ENCODE data around the gene ADARB2.

ADARB2 gene

DNA sequence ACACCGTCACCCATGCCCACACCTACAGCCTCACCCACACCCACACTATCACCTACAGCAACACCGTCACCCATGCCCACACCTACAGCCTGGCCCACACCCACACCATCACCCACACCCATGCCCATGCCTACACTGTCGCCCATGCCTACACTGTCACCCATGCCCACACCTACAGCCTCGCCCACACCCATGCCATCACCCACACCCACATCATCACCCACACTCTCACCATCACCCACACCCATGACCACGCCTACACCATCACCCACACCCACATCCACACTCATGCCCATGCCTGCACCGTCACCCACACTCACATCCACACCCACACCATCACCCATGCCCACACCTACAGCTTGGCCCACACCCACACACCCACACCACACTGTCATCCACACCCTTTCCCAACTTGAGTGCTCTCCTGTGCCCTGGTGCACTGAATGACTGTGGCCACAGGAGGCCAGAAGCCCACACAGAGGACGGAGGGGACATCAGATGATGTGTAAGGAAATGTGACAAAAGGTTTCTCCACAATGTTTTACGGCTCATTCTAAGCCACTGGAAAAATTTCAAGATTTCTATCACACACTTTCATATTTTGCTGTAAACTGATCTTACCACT, 527.9 kb downstream of the ADARB2 start:
- DNase-seq, result no peak

DNA sequence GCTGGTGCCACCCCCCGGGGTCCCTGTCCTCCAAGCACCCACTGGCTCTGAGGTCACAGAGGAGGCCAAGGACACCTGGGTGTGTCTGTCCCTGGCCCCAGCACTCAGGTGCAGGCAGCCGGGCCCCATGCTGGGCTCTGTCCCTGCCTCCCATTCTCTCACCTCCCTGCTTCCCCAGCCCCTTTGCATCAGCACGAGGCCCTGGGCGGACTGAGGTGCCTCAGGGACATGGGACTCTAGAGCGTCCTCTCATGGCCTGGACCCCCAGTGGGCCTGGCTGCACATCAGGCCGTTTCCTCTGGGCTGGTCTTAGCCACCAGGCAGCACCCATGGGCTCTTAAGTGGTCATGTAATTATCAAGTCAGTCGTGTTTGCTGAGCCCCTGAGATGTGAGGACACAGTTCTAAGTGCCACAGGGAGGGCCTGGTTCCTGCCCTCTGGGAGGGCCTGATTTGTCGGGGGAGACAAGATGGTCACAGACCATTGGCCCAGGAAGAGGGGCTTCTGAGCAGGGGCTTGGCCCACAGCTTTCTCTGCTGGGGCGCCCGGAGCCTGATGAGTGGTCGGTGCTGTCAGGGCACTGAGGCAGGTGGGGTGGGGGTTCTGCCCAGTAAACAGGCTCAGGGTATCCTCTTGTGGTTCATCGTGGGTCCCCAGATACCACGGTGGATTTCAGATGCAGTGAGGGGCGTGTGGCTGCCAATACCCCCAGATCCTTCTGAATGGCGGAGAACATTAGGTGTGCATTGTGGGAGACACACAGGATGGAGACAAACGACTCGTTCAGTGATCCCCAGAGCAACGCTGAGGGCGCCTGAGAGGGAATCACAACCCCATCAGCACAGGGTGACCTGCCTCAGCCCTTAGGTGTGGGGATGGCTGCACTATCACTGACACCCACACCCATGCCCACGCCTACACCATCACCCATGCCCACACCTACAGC, 528.7 kb downstream of the ADARB2 start:
- DNase-seq, result no peak

DNA sequence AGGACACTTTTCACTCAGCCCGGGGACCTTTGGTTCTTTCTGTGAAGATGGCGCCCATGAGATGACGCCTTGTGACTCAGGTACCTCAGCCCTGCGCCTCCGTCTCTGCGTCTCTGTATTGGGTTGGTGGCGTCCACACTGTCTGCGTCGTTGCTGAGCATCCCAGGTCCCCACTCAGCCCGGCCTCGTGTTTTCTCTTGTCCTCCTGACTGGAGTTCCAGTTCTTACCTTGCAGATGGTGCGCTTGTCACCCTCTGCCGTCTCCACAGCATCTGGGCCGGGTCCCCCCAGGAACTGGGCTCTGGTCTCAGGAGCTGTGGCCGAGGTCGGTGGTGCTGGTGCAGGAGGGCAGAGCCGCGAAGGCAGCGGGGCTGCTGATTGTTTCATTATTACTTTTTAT, 530.7 kb downstream of the ADARB2 start:
- DNase-seq, result no peak

DNA sequence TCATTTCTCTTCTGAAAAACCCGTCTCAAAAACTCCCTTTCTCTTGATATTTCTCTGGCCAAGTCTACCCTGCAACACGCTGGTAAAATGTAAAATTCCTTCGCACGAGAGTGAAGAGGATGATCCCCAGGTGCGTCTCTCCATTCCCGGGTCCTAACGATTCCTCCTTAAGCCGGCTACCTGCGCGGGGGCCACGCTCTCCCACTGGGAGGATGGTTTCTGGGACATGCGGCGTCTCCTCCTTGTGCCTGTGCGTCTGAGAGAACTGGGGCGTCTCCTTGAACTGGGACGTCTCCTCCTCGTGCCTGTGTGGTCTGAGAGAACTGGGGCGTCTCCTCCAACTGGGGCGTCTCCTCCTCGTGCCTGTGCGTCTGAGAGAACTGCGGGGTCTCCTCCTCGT, 531.2 kb downstream of the ADARB2 start:
- DNase-seq, result no peak

DNA sequence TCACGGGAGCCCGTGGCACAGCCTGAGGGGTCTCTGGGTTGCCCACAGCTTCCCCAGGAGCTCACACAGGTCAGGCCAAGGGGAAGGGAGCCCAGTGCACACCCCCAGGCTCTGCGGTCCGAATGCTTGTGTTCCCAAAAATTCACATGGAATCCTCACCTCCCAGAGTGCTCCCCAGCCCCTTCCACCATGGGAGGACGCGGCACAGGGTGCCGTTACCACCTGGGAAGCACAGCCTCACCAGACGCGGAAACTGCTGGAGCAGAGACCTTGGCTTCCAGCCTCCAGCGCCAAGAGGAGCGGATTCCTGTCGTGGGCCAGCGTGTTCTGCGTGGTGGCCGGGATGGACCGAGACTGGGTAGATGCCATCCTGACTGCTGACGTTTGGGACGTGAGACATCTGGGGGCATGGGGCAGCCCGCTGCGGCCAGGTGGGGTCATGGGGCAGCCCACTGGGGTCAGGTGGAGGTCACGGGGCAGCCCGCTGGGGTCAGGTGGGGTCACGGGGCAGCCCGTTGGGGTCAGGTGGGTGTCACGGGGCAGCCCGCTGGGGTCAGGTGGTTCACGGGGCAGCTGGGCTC, 531.8 kb downstream of the ADARB2 start:
- no peak for DNase-seq

DNA sequence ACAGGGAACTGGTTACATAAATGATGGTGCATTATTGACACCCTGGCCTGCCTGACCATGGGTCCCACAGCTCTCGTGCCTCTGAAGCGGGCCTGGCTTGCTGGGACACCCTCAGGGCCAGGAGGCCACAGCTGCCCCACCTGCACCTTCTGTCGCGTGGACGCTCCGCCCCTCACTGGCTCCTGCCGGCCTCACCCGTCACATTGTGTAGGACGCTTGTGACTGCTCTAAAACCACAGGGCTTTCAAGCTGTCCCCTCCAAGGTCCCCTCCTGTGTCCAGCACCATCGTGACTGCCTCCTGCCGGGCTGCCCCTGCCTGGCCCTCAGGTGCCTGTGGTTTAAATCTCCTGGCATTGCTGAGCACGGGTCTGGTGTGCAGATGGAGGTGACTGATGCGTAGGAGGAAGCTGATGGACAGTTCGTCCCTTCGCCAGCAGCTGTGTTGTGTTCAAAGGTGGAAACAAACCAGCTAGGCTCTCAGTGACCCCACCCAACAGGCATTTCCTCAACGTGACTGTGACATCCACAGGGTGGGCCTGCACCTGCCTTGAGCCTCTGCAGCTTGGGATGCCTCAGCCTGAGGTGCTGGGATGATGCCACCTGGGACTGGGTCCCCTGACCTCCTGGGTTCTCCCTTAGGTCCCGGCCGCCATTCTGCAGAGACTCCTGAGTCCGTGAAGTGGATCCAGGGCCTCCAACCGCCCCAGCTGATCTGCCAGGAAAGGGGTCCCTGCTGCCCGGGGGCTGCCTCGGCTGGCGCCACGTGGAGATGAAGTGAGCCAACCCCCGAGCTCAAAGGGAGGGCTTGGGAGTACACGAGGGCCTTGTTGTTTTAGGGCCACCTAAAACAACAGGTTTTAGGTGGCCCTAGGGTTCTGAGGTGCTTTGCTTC, 532.6 kb downstream of the ADARB2 start:
- no peak for DNase-seq

DNA sequence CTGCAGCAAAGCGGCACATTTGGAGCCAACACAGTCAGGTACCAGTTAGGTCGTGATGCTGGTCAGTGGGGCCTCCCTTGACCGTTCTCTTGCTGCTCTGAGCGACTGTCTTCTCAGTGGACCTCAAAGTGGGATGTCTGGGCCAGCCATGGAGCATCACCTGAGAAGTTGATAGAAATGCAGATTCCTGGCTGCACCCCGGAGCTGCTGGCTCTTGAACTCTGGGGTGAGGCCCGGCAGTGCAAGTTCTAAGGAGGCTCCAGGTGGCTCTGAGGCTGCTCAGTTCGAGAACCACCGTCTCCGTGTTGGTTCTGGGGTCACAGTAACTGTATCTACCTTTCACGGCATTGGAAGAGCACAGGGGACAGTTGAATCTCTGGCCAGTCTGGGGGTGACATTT, 533.6 kb downstream of the ADARB2 start:
- DNase-seq, result no peak

DNA sequence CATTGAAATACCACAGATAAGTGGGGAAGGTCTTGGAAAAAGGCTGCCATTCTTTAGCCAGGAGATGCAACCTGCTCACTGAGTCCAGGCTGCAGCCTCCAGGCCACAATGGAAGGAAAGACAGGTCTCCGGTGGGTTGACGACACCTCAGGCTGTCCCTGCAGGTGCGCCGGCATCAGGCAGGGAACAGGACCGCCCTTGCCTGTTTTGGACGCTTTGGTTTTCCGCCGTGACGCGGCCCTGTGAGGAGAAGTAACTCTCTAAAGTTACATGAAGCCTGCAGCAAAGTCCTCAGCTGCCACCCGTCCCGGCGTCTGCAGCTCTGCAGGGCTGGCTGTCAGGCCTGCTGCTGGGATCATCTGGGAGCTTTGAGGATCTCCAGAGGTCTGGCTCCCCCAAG, 534.1 kb downstream of the ADARB2 start:
- no peak for DNase-seq

DNA sequence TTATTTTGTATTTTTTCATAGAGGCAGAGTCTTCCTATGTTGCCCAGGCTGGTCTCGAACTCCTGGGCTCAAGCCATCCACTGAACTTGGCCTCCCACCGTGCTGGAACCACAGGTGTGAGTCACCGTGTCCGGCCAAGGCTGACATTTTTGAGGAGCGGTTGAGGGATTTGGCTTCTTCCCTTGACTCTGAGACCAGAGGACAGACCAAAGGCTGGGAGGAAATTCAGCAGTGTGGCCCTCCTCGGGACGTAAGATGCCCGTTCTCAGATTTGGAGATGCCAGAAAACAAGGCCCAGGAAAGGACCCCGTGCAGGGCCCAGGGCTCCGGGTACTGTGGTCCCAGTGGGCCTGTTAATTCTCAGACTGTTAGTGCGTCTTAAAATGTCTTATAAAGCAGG, 535.0 kb downstream of the ADARB2 start:
- no peak for DNase-seq

DNA sequence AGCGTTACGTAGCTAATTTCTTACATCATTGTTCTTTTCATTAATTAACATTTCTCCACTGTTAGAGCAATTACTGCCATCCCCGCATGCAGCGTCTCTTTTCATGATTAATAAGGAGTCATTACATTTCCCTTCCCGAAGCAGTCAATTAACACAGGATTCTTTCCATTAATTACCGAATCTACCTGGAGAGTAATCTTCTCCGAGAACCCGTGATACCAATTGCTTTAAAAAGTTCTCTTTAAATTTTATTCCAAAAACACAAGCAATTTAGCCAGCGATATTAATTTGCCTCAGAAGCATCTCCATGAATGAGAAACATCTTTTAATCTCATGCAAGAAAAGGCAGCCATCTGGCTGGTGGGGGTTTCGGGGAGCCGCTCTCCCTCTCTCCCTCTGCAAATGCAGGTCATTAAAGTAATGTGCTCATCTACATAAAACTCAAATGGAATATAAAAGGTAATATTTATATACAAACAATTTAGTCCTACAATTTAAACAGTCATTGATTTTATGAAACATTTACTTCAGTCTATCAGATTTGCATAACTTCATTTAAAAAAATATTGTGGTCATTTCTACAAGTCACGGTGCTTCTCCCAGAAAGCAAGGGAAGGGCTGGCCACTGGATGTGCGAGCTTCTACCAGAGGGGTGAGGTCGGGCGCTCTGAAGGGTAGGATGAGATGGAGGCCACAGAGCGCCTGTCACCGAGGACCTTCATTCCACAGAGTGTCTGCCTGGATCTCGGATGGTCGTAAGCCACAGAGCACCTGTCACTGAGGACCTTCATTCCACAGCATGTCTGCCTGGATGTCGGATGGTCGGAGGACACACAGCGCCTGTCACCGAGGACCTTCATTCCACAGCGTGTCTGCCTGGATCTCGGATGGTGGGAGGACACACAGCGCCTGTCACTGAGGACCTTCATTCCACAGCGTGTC, 536.2 kb downstream of the ADARB2 start:
- DNase-seq, result no peak

DNA sequence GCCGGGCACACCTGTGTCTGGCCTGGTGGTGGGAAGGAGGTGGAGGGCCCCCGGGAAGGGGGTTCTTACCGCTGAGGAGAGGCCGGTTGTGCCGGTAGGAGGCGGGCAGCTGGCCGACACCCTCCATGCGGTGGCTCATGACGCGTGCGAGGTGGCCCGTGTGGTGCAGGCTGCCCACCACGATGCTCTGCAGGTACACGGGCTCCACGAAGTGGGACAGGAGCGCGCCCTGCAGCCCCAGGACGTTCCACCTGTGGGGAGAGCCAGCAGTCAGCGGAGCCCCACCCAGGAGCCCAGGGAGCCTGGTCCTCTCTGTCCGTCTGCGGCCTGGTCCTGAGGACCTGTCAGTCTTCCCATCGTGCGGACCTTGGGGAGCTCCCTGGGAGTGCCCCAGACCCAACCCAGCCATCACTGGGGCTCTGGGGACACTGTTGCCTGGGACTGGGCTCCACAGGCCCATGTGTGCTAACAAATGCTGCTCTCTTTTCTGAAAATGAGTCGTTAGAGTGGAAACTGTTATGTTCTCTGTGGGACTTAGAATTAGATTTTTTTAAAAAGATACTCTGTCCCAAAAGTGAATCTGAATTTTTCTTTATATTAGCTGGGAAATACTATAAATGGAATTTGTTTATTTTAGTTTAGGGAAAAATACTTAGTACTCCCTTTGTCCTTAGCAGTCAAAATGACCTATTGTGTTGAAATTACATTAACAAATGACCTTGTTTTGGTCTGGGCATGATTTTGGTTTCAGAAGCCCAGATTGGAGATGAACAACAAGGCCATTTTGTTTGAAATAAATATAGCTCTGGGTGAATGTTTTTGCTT, 537.2 kb downstream of the ADARB2 start:
- DNase-seq, result no peak

DNA sequence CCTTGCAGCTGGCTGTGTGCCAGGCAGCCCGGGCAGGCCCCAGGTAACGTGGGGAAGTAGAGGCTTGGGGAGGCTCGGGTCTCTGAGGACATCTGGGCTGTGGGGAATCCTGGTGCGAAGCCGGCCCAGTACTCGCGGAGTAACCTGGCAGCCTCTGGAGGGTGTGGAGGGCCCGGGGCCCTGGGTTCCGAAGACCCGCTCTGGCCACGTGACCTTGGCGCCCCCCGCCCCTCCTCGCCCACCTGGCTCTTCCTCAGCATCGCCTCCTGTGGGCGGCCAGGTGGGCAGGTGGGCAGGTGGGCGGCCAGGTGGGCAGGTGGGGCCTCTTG, 538.0 kb downstream of the ADARB2 start:
- DNase-seq, result no peak

DNA sequence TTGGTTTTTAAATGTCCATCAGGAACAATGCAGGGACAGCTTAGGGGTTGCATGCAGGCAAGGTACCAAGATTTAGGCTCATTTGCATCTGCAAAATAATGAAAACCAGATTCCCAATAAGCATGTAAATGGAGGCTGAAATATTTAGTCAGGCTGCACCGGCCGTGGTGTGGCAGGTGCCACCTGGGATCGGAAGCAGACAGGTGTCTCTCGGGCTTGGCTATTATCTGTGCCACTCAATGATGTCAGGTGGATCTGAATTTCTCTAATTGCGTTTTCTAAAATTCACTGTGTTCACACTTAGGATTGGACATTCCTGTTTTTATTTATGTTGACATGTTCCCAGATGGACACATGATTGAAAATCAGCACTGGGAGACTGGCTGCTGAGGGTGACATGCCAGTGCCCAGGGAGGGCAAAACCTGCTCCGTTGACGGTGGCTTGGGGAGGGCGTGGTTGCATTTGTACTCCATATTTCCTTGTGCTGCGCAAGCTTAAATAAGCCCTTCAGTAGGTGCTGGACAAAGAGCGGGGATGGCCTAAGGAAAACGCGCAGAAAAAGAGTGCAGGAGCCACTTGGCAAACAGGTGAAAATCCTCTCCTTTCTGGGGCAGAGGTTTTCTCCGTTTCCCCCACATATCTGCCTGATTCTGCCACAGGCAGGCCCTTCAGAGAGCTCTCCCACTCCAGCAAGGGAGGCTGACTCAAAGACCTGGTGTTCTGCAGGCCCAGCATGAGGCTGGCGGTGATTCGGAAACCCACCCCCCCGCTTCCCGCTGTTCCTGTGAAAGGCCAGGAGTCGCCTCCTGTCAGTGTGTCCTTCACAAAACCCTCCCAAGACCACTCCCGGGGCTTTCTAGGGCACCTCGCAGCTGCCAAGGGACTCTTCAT, 538.6 kb downstream of the ADARB2 start:
- DNase-seq, result no peak

DNA sequence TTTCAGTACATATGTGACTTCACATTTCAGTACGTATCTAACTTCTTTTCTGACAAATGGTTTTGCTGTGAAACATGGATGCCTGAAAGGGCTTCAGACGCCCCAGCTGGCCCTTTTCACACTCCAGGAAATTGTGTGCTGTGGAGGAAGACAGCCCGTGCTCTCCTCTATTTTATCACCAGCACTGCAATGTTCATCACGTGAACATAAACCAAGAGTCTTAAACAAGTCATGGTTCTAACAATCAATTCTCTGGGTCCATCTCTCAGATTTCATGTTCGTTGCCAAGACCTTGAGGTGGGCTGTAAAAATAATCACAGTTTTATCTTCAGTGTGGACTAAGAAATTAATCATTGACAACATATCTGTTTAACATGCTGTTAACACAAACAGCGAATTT, 539.9 kb downstream of the ADARB2 start:
- DNase-seq, result no peak

DNA sequence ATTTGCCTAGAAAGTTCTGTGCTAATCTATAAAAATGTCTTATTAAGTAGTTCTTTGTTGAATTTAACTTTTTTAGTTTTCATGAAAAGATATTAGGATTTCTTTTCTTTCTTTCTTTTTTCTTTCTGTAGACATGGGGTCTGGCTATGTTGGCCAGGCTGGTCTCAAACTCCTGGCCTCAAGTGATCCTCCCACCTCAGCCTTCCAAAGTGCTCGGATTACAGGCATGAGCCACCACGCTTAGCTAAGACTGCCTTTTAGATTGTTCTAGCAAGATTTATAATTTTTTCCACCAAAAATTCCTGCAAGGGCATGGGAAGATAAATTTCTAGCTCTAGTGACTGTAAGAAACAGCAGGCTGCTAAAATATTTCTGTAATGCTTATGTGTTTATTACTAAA, 540.7 kb downstream of the ADARB2 start:
- DNase-seq, result no peak

DNA sequence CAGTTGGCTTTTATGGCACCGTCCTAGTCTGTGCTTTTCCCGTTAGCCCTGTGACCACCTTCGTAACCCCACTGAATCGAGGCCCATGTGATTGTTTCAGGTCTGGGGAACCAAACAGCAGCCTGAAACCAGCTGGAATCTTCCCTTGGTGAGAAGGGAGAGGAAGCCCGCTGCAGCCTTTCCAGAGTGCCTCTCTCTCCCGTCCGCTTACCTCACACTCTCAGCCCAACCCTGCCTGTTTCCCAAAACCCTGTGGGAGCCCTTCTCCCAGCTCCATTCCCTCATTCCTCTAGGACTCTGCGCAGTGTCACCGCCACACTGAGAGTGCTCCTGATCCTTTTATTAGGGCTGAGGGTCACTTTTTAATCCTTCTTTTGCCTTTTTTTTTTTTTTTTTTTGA, 541.5 kb downstream of the ADARB2 start:
- DNase-seq, result no peak

DNA sequence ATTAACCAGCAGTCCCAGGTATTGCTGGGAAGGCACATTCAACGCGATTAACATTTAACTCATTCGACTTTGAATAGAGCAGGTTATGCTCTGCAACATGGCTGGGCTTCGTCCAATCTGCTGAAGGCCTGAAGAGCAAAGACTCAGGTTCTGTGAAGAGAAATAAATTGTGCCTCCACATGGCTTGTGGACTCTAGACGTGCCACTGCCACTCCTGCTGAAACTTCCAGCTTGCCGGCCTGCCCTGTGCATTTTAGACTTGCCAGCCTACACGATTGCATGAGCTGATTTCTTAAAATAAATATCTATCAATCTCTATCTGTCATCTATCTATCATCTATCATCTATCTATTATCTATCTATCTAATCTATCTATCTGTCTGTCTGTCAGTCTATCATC, 543.2 kb downstream of the ADARB2 start:
- DNase-seq, result no peak

DNA sequence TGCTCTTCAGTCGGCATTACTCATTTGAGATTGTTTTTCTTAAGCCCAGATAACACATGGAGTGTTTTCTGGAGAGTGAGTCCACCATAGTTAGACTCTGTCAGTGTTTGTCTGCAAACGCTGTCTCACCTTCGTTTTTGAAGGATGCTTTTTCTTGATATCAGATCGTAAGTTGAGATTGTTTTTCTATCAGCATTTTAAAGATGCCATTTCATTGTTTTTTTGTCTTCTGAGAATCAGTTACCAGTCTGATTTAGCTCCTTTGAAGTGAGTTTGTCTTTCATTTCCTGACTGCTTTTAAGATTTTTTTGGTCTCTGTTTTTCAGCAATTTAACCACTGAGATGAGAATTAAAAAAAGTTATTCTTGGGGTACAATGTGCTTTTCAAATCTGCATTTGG, 543.8 kb downstream of the ADARB2 start:
- no peak for DNase-seq

DNA sequence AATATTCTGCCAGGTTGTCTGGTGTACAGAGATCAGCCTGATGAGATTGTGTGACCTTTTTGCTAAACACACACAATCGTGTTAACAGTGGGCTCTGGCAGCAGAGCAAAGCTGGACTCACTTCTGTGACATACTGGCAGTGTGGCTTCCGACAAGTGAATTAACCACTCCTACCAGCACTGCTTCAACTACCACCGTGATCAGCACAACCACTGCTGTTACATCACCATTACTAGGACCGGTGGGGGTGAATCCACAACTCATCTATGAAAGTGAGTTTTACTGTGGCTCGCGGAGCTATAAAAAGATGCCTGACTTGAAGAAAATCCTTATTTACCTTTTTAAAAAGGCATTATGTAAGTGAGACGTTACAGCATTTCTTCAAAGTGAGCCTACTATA, 545.6 kb downstream of the ADARB2 start:
- no peak for DNase-seq

Measured in EL (cell line).